KOPT-K1 (cell line): ENCODE data around the gene CBX2.

Experiments
- H3K27ac ChIP-seq: fragments of 200-600 bp; sonication (generic); 2 replicates; pipeline ENCODE4 v1.5.1; 2016; ENCODE audit warnings: antibody characterized with exemption, mild to moderate bottlenecking, low read depth, low read length; ENCODE audit not compliant: poor library complexity, severe bottlenecking
- H3K36me3 ChIP-seq: fragments of 200-600 bp; sonication (generic); 2 replicates; pipeline ENCODE4 v1.5.1; 2017; ENCODE audit warnings: antibody characterized with exemption, mild to moderate bottlenecking, low read length, moderate library complexity; ENCODE audit not compliant: insufficient read depth
- H3K9me3 ChIP-seq: fragments of 200-600 bp; sonication (generic); 2 replicates; pipeline ENCODE4 v1.5.1; 2017; ENCODE audit warnings: antibody characterized with exemption, low read length, mild to moderate bottlenecking; ENCODE audit not compliant: insufficient read depth, poor library complexity, severe bottlenecking

The CBX2 gene

GRCh38 chr17:79836972-79837887, 59.3 kb downstream of the CBX2 start:
- H3K36me3 ChIP-seq, result peaks cover 37% of the 10 kb centered on the region
- no peaks in the 10 kb centered on the region for H3K9me3 ChIP-seq
- peak overlapping the region; percentile 76 for H3K27ac ChIP-seq
